Muscle of back (tissue), 11 donors: ENCODE data around the gene ABCC8. TPM values are rescaled to one million over a fixed set of nuclear protein-coding genes. Genes with fewer than 3 reads are reported as not detected.

Experiments
- DNase-seq, 3 donors: peaks; one replicate each; pipeline versions ENCODE4 v3.0.0 to v3.0.0-alpha.2; 2013
- polyA plus RNA-seq, 10 donors: library from polyadenylated mRNA; unstranded; fragments of 120-200 nt; gene quantifications; one replicate each; pipeline ENCODE4 v1.2.1, GENCODE V29; 2013; ENCODE audit not compliant: insufficient read length in 10 of 10

ABCC8 gene
- polyA plus RNA-seq, 10 donors, result 1.7 to 4.8 (median 2.4) TPM

GRCh38 chr11:17387811-17388210 is 88.8 kb downstream of the ABCC8 start:
- no peak for DNase-seq

- DNase-seq, result no peak
Observed at GRCh38 chr11:17387254-17387653, 89.4 kb downstream of the ABCC8 start.

- peak; percentile 55 to 66 (median 59) for DNase-seq
Observed at GRCh38 chr11:17386331-17387084, 90.1 kb downstream of the ABCC8 start.

- DNase-seq, result no peak
Observed at GRCh38 chr11:17385926-17386325, 90.7 kb downstream of the ABCC8 start.

GRCh38 chr11:17385492-17385891 is 91.2 kb downstream of the ABCC8 start:
- DNase-seq, result no peak

- DNase-seq, result peak; percentile 81 to 87 (median 82)
Observed at GRCh38 chr11:17384002-17384511, 92.6 kb downstream of the ABCC8 start.

- no peak for DNase-seq
Observed at GRCh38 chr11:17383461-17383860, 93.2 kb downstream of the ABCC8 start.

- no peak for DNase-seq
Observed at GRCh38 chr11:17382046-17382728, 94.5 kb downstream of the ABCC8 start.

GRCh38 chr11:17381156-17381555 is 95.5 kb downstream of the ABCC8 start:
- no peak for DNase-seq

GRCh38 chr11:17379383-17380180 is 97.1 kb downstream of the ABCC8 start:
- DNase-seq, result no peak

GRCh38 chr11:17378655-17379054 is 98.0 kb downstream of the ABCC8 start:
- no peak for DNase-seq

GRCh38 chr11:17376493-17376892 is 100.2 kb downstream of the ABCC8 start:
- DNase-seq, result no peak

- DNase-seq, result no peak
Observed at GRCh38 chr11:17375547-17375946, 101.1 kb downstream of the ABCC8 start.

- no peak for DNase-seq
Observed at GRCh38 chr11:17371614-17372013, 105.0 kb downstream of the ABCC8 start.

GRCh38 chr11:17369684-17370243 is 106.9 kb downstream of the ABCC8 start:
- DNase-seq, result no peak

GRCh38 chr11:17369094-17369493 is 107.6 kb downstream of the ABCC8 start:
- no peak for DNase-seq

- DNase-seq, result no peak
Observed at GRCh38 chr11:17368551-17368950, 108.1 kb downstream of the ABCC8 start.

GRCh38 chr11:17366495-17366894 is 110.2 kb downstream of the ABCC8 start:
- DNase-seq, result no peak

GRCh38 chr11:17354601-17354991 is 122.0 kb downstream of the ABCC8 start:
- peak; percentile 55 to 76 (median 61) for DNase-seq

GRCh38 chr11:17353821-17354600 is 122.6 kb downstream of the ABCC8 start:
- DNase-seq, result no peak
